ENCODE measurements around the gene RFPL4AL1. TPM values are rescaled to one million over a fixed set of nuclear protein-coding genes. Genes with fewer than 3 reads are reported as not detected.
"Not testable (repeated sequence)": the region's sequence is repeated elsewhere in the genome, so short reads cannot be mapped to it uniquely, and the experiment has no call there.

Gene RFPL4AL1
- total and polyA plus RNA-seq, 9 of the 15 experiments (the other 6 are each of a cell fraction or from before 2014, with no cell fraction given): 0.18 to 0.21 TPM; not detected in 7

DNA sequence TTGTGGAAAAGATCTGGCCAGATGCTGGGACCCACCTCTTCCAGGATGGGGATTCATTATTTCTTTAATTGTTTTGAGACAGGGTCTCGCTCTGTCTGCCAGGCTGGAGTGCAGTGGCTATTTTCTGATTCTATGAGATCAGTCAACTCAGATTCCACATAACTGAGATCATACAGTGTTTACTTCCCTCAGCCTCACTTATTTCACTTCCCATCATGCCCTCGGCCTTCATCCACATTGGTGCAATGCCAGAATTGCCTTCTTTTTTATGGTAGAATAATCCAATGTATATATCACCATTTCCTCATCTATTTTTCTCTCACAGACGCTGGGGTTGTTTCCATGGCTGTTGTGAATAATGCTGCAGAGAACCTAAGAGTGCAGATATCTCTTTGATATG, 714 bp downstream of the RFPL4AL1 start:
- H2AFZ ChIP-seq (ENCODE audit: low read depth, low read length); in situ Hi-C loops (cut with MboI); H3K27me3 ChIP-seq (ENCODE audit: control insufficient read depth in 2 of 2, insufficient read depth in 2 of 2, low read length in 2 of 2); H3K9me3 ChIP-seq (replicated peaks; ENCODE audit: control insufficient read depth, insufficient read depth, low read depth, low read length); H3K9me1 ChIP-seq (ENCODE audit: control insufficient read depth, insufficient read depth, low read length); intact Hi-C loops (cut with micrococcal nuclease); BruUV-seq (replicated peaks); H3K4me2 ChIP-seq (ENCODE audit: insufficient read depth, low read length); H4K20me1 ChIP-seq (replicated peaks; ENCODE audit: control insufficient read depth, insufficient read depth, low read length); H3K36me3 ChIP-seq (ENCODE audit: control insufficient read depth, insufficient read depth, low read length); H3K4me3 ChIP-seq; H3K4me1 ChIP-seq (replicated peaks in 1 of 2; ENCODE audit: control insufficient read depth in 2 of 2, insufficient read depth in 2 of 2, low read length in 2 of 2); H3K79me2 ChIP-seq (ENCODE audit: control insufficient read depth, insufficient read depth, low read length); CTCF ChIA-PET (ENCODE audit: low intra/inter-chr PET ratio); H3K9ac ChIP-seq (ENCODE audit: insufficient read depth in 1 of 2, low read depth in 2 of 2, low read length in 2 of 2); DNase-seq (ENCODE audit: extremely low read depth in 1 of 4, low spot score in 3 of 4); FAIRE-seq; POLR2A ChIA-PET; H3K27ac ChIP-seq (ENCODE audit: extremely low read depth, low read depth, low read length); ATAC-seq: not testable (repeated sequence)
- 0% methylated on average over 1 of the region's 3 CpGs for WGBS (ENCODE audit: insufficient coverage, low coverage, missing lambda C conversion rate)

- no peak overlapping the region for H3K27ac ChIP-seq (ENCODE audit: extremely low read depth, low read depth, low read length)
- CTCF ChIA-PET (ENCODE audit: low intra/inter-chr PET ratio): interaction anchor here (0.6 kb wide), 1 partner anchor 475 kb away, joined by 3 read pairs; no protein-coding TSS in a partner anchor
- H3K36me3 ChIP-seq (ENCODE audit: control insufficient read depth, insufficient read depth, low read length): no peaks in the 10 kb centered on the region
- in situ Hi-C loops (cut with MboI): no loop called here
- intact Hi-C loops (cut with micrococcal nuclease): loop anchor here (2.0 kb wide), 1 partner anchor 31 kb away; no protein-coding TSS in a partner anchor
- no peak overlapping the region for H3K9ac ChIP-seq (ENCODE audit: insufficient read depth in 1 of 2, low read depth in 2 of 2, low read length in 2 of 2)
- no peak overlapping the region for H2AFZ ChIP-seq (ENCODE audit: low read depth, low read length)
- H3K4me2 ChIP-seq (ENCODE audit: insufficient read depth, low read length): no peak overlapping the region
- ATAC-seq: peak; percentile 80
- POLR2A ChIA-PET: interaction anchor here (0.6 kb wide), 2 partner anchors 153 to 231 kb away, joined by 3 read pairs; partner anchors contain the start of gene ZNF784
- H3K79me2 ChIP-seq (ENCODE audit: control insufficient read depth, insufficient read depth, low read length): no peaks in the 10 kb centered on the region
- H3K27me3 ChIP-seq (ENCODE audit: control insufficient read depth in 2 of 2, insufficient read depth in 2 of 2, low read length in 2 of 2): peaks cover 8 to 34% of the 10 kb centered on the region in 2 experiments
- no peaks in the 10 kb centered on the region for H3K9me1 ChIP-seq (ENCODE audit: control insufficient read depth, insufficient read depth, low read length)
- BruUV-seq (replicated peaks): no TSS peak
- H3K9me3 ChIP-seq (replicated peaks; ENCODE audit: control insufficient read depth, insufficient read depth, low read depth, low read length): no peaks in the 10 kb centered on the region
- no peaks in the 10 kb centered on the region for H3K4me1 ChIP-seq (replicated peaks in 1 of 2; ENCODE audit: control insufficient read depth in 2 of 2, insufficient read depth in 2 of 2, low read length in 2 of 2)
- WGBS (ENCODE audit: insufficient coverage, low coverage, missing lambda C conversion rate): 0% methylated on average over 7 of the region's 7 CpGs
- FAIRE-seq: peak; percentile 6
- H4K20me1 ChIP-seq (replicated peaks; ENCODE audit: control insufficient read depth, insufficient read depth, low read length): no peaks in the 10 kb centered on the region
- no peak overlapping the region for H3K4me3 ChIP-seq
- DNase-seq (ENCODE audit: extremely low read depth in 1 of 4, low spot score in 3 of 4): peak; percentile 36 to 59 (median 39)
- TF ChIP-seq MAFK (IDR thresholded peaks at IDR 0.05; ENCODE audit: low read length): no peak
- TF ChIP-seq BMI1 (IDR thresholded peaks at IDR 0.05; ENCODE audit: low read length): no peak
- TF ChIP-seq, protein P1, sequence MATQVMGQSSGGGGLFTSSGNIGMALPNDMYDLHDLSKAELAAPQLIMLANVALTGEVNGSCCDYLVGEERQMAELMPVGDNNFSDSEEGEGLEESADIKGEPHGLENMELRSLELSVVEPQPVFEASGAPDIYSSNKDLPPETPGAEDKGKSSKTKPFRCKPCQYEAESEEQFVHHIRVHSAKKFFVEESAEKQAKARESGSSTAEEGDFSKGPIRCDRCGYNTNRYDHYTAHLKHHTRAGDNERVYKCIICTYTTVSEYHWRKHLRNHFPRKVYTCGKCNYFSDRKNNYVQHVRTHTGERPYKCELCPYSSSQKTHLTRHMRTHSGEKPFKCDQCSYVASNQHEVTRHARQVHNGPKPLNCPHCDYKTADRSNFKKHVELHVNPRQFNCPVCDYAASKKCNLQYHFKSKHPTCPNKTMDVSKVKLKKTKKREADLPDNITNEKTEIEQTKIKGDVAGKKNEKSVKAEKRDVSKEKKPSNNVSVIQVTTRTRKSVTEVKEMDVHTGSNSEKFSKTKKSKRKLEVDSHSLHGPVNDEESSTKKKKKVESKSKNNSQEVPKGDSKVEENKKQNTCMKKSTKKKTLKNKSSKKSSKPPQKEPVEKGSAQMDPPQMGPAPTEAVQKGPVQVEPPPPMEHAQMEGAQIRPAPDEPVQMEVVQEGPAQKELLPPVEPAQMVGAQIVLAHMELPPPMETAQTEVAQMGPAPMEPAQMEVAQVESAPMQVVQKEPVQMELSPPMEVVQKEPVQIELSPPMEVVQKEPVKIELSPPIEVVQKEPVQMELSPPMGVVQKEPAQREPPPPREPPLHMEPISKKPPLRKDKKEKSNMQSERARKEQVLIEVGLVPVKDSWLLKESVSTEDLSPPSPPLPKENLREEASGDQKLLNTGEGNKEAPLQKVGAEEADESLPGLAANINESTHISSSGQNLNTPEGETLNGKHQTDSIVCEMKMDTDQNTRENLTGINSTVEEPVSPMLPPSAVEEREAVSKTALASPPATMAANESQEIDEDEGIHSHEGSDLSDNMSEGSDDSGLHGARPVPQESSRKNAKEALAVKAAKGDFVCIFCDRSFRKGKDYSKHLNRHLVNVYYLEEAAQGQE (IDR thresholded peaks at IDR 0.05; ENCODE audit: borderline replicate concordance): peak; percentile 29; the same call in 1 of the 2 replicates
- TF ChIP-seq, protein P1 (CRISPR knock-in tag; IDR thresholded peaks at IDR 0.05; ENCODE audit: low read depth): no peak
- no peak for TF ChIP-seq NEUROD1 (IDR thresholded peaks at IDR 0.05; ENCODE audit: borderline replicate concordance, low read depth, low read length, partially characterized antibody)
- 0 out of 2 replicates have a peak, but pooled peaks have one; percentile 28 for TF ChIP-seq SMC3 (conservative IDR thresholded peaks at IDR 0.05; ENCODE audit: insufficient read depth, low read depth, low read length)
- no peak for TF ChIP-seq TOE1 (IDR thresholded peaks at IDR 0.05; ENCODE audit: borderline replicate concordance)
- no peak for TF ChIP-seq TOE1 (CRISPR knock-in tag; IDR thresholded peaks at IDR 0.05; ENCODE audit: borderline replicate concordance, low read depth)
These were observed 8.6 kb downstream of the RFPL4AL1 start for GRCh38 chr19:55777528-55777927.
